Activated naive CD4-positive, alpha-beta T cell treated with anti-CD3 and anti-CD28 coated beads, Interleukin-2, amount 50 U/mL, for 24 hours (primary cell): Measurements from ENCODE around the gene PFDN2.
"Not testable (repeated sequence)": the region's sequence is repeated elsewhere in the genome, so short reads cannot be mapped to it uniquely, and the experiment has no call there.

Experiments
- H3K27ac Mint-ChIP-seq: one replicate; pipeline ENCODE4 v1.8.0; 2021; ENCODE audit warnings: mild to moderate bottlenecking, mixed read lengths
- H3K27me3 Mint-ChIP-seq: one replicate; pipeline ENCODE4 v1.8.0; 2021; ENCODE audit warnings: mixed read lengths
- H3K36me3 Mint-ChIP-seq: one replicate; pipeline ENCODE4 v1.8.0; 2021; ENCODE audit warnings: mixed read lengths
- H3K4me1 Mint-ChIP-seq: one replicate; pipeline ENCODE4 v1.8.0; 2021; ENCODE audit warnings: mixed read lengths
- H3K4me3 Mint-ChIP-seq: one replicate; pipeline ENCODE4 v1.8.0; 2021; ENCODE audit warnings: mild to moderate bottlenecking, mixed read lengths
- H3K9me3 Mint-ChIP-seq: one replicate; pipeline ENCODE4 v1.8.0; 2021; ENCODE audit warnings: mixed read lengths

PFDN2 gene

DNA sequence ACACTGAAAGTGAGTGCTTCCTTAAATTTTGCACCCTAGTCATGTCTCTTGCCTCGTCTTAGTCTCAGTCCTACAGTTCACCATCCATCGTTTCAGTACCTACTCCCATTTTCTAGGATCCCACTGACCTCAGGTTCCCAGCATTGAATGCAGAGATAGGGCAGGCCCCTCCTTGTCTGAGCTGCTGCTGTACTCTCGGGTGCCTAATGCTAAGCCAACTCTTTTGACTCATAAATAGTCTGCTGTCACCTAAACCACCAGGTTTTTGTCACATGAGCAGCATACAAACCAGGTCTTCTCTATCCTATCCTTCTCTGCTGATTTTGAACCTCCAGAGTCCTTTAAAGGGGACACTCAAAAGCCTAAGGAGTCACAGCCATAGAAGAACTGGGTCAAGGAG lies 51.1 kb downstream of the PFDN2 start:
- H3K36me3 Mint-ChIP-seq: peaks cover 11% of the 10 kb centered on the region
- peaks cover 88% of the 10 kb centered on the region for H3K4me1 Mint-ChIP-seq
- H3K4me3 Mint-ChIP-seq: peak overlapping the region; percentile 95
- peak overlapping the region; percentile 98 for H3K27ac Mint-ChIP-seq
- H3K9me3 Mint-ChIP-seq: no peaks in the 10 kb centered on the region
- H3K27me3 Mint-ChIP-seq: no peaks in the 10 kb centered on the region

DNA sequence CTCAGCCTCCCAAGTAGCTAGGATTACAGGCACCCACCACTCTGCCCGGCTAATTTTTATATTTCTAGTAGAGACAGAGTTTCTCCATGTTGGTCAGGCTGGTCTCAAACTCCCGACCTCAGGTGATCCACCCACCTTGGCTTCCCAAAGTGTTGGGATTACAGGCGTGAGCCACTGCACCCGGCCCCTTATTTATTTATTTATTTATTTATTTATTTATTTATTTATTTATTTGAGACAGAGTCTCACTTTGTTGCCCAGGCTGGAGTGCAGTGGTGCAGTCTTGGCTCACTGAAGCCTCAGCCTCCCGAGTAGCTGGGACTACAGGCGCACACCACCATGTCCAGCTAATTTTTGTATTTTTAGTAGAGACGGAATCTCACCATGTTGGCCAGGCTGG lies 52.2 kb downstream of the PFDN2 start:
- Mint-ChIP-seq H3K36me3 (peaks cover 11% of the 10 kb centered on the region), H3K4me1 (peaks cover 83% of the 10 kb centered on the region), H3K27ac (peak overlapping the region; percentile 87), H3K4me3 (peak overlapping the region; percentile 72)
- not testable (repeated sequence) for H3K27me3 Mint-ChIP-seq, H3K9me3 Mint-ChIP-seq

- peak overlapping the region; percentile 97 for H3K27ac Mint-ChIP-seq
- H3K27me3 Mint-ChIP-seq, H3K9me3 Mint-ChIP-seq: not testable (repeated sequence)
- peaks cover 17% of the 10 kb centered on the region for H3K36me3 Mint-ChIP-seq
- H3K4me1 Mint-ChIP-seq: peaks cover 86% of the 10 kb centered on the region
- H3K4me3 Mint-ChIP-seq: peak overlapping the region; percentile 84
These were observed 53.9 kb downstream of the PFDN2 start for GRCh38 chr1:161063936-161064335.

GRCh38 chr1:161061419-161061818 lies 56.4 kb downstream of the PFDN2 start:
- Mint-ChIP-seq H3K36me3 (peaks cover 19% of the 10 kb centered on the region), H3K4me1 (peaks cover 75% of the 10 kb centered on the region), H3K9me3 (no peaks in the 10 kb centered on the region), H3K27ac (peak overlapping the region; percentile 94), H3K4me3 (no peak overlapping the region), H3K27me3 (no peaks in the 10 kb centered on the region)

GRCh38 chr1:161059293-161059692 lies 58.5 kb downstream of the PFDN2 start:
- no peak overlapping the region for H3K4me3 Mint-ChIP-seq
- peaks cover 66% of the 10 kb centered on the region for H3K4me1 Mint-ChIP-seq
- H3K27me3 Mint-ChIP-seq: no peaks in the 10 kb centered on the region
- H3K27ac Mint-ChIP-seq: peak overlapping the region; percentile 93
- H3K9me3 Mint-ChIP-seq: no peaks in the 10 kb centered on the region
- H3K36me3 Mint-ChIP-seq: peaks cover 15% of the 10 kb centered on the region

- H3K27me3 Mint-ChIP-seq: no peaks in the 10 kb centered on the region
- H3K4me1 Mint-ChIP-seq: peaks cover 30% of the 10 kb centered on the region
- H3K4me3 Mint-ChIP-seq: no peak overlapping the region
- peak overlapping the region; percentile 17 for H3K27ac Mint-ChIP-seq
- peaks cover 21% of the 10 kb centered on the region for H3K36me3 Mint-ChIP-seq
- no peaks in the 10 kb centered on the region for H3K9me3 Mint-ChIP-seq
These were observed 63.0 kb downstream of the PFDN2 start for GRCh38 chr1:161054805-161055204.

- H3K36me3 Mint-ChIP-seq: peaks cover 17% of the 10 kb centered on the region
- peaks cover 24% of the 10 kb centered on the region for H3K4me1 Mint-ChIP-seq
- no peak overlapping the region for H3K27ac Mint-ChIP-seq
- H3K27me3 Mint-ChIP-seq: no peaks in the 10 kb centered on the region
- no peak overlapping the region for H3K4me3 Mint-ChIP-seq
- H3K9me3 Mint-ChIP-seq: no peaks in the 10 kb centered on the region
These were observed 63.6 kb downstream of the PFDN2 start for GRCh38 chr1:161054232-161054631.

DNA sequence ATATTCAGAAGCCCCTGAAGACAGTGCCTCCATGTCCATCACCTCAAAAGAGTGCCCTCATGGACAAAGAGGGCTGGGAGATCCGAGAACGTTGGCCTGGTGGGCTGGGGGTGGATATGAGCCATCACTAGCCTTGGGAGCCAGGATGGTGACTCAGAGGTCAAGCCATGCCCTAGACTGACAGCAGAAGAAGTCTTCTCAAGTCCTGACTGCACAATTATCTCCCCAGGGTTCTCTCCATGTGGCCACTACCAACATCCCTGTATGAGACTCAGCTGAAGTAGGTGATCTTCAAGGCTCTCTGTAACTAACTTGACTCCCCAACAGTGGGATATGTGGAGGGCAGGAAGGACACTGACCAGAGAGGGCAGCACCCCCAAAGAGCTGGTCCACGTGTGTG lies 64.9 kb downstream of the PFDN2 start:
- Mint-ChIP-seq H3K36me3 (peaks cover 22% of the 10 kb centered on the region), H3K4me1 (peaks cover 27% of the 10 kb centered on the region), H3K9me3 (no peaks in the 10 kb centered on the region), H3K27me3 (no peaks in the 10 kb centered on the region), H3K4me3 (no peak overlapping the region), H3K27ac (peak overlapping the region; percentile 65)

GRCh38 chr1:161051219-161051618 lies 66.6 kb downstream of the PFDN2 start:
- H3K36me3 Mint-ChIP-seq: peaks cover 17% of the 10 kb centered on the region
- H3K27me3 Mint-ChIP-seq: no peaks in the 10 kb centered on the region
- H3K4me1 Mint-ChIP-seq: peaks cover 18% of the 10 kb centered on the region
- H3K27ac Mint-ChIP-seq: peak overlapping the region; percentile 62
- H3K9me3 Mint-ChIP-seq: no peaks in the 10 kb centered on the region
- no peak overlapping the region for H3K4me3 Mint-ChIP-seq
